Keratinocyte (primary cell): ENCODE measurements around the gene NAA80. TPM values are rescaled to one million over a fixed set of nuclear protein-coding genes. Genes with fewer than 3 reads are reported as not detected.

Experiments used
- DNase-seq: peaks from one replicate; pipeline ENCODE4 v3.0.0-alpha.2; 2011; ENCODE audit warnings: low read depth, missing footprints, low spot score
- FAIRE-seq: peaks from 2 replicates; lab custom pipeline; 2011; peaks lifted over from hg19 to GRCh38; lab: Jason Lieb, UNC
- H2AFZ ChIP-seq: 2 replicates; pipeline ENCODE4 v1.6.0; 2012; ENCODE audit warnings: low read length, control low read depth, inconsistent platforms; ENCODE audit not compliant: control insufficient read depth
- H3K27ac ChIP-seq: 2 replicates; pipeline ENCODE4 v1.5.1; 2011; ENCODE audit warnings: low read length; ENCODE audit not compliant: control insufficient read depth, insufficient read depth
- H3K27me3 ChIP-seq: 3 replicates; pipeline ENCODE4 v1.6.0; 2011; ENCODE audit warnings: low read length; ENCODE audit not compliant: control insufficient read depth, insufficient read depth; ENCODE audit errors: extremely low read depth
- H3K36me3 ChIP-seq, 2 experiments: 2 replicates in 1 of 2; 3 replicates in 1 of 2; pipeline ENCODE4 v1.5.1; 2011; ENCODE audit warnings: low read length in 2 of 2, mild to moderate bottlenecking in 1 of 2; ENCODE audit not compliant: control insufficient read depth in 2 of 2, insufficient read depth in 2 of 2; ENCODE audit errors: extremely low read depth in 1 of 2
- H3K4me1 ChIP-seq: 3 replicates; pipeline ENCODE4 v1.5.1; 2011; ENCODE audit warnings: low read length; ENCODE audit not compliant: control insufficient read depth, insufficient read depth; ENCODE audit errors: extremely low read depth
- H3K4me2 ChIP-seq: 3 replicates; pipeline ENCODE4 v1.6.0; 2011; ENCODE audit warnings: low read depth, low read length; ENCODE audit not compliant: control insufficient read depth, insufficient read depth; ENCODE audit errors: extremely low read depth
- H3K4me3 ChIP-seq, 3 experiments: fragments of 200-600 bp in 1 of 3; sonication (generic) in 1 of 3; 2 replicates in 2 of 3; 3 replicates in 1 of 3; pipeline ENCODE4 v1.5.1; 2011 to 2016; ENCODE audit warnings: low read length in 3 of 3, mild to moderate bottlenecking in 3 of 3, control low read depth in 2 of 3, inconsistent platforms in 1 of 3, low read depth in 1 of 3, mixed read lengths in 1 of 3, mixed run types in 1 of 3, moderate library complexity in 1 of 3; ENCODE audit not compliant: control insufficient read depth in 2 of 3, insufficient read depth in 2 of 3; ENCODE audit errors: extremely low read depth in 1 of 3
- H3K79me2 ChIP-seq: 2 replicates; pipeline ENCODE4 v1.6.0; 2012; ENCODE audit warnings: low read length; ENCODE audit not compliant: control insufficient read depth, insufficient read depth
- H3K9ac ChIP-seq: 3 replicates; pipeline ENCODE4 v1.6.0; 2011; ENCODE audit warnings: low read length; ENCODE audit not compliant: control insufficient read depth, insufficient read depth; ENCODE audit errors: extremely low read depth
- H3K9me1 ChIP-seq: 3 replicates; pipeline ENCODE4 v1.6.0; 2011; ENCODE audit warnings: low read length; ENCODE audit not compliant: control insufficient read depth, insufficient read depth; ENCODE audit errors: extremely low read depth
- H3K9me3 ChIP-seq: 2 replicates; pipeline ENCODE4 v1.5.1; 2012; ENCODE audit warnings: low read depth, low read length; ENCODE audit not compliant: control insufficient read depth
- H4K20me1 ChIP-seq: 3 replicates; pipeline ENCODE4 v1.6.0; 2011; ENCODE audit warnings: low read length; ENCODE audit not compliant: control insufficient read depth, insufficient read depth; ENCODE audit errors: extremely low read depth
- CTCF ChIP-seq, 3 experiments: IDR thresholded peaks in 1 of 3; conservative IDR thresholded peaks in 1 of 3; optimal IDR thresholded peaks in 1 of 3; 2 replicates in 2 of 3; 3 replicates in 1 of 3; pipeline versions ENCODE3 to v1.5.1; 2011; ENCODE audit warnings: low read length in 3 of 3, mild to moderate bottlenecking in 3 of 3, moderate library complexity in 2 of 3, control low read depth in 1 of 3, inconsistent platforms in 1 of 3; ENCODE audit not compliant: insufficient read depth in 2 of 3; ENCODE audit errors: extremely low read depth in 1 of 3
- EZH2 ChIP-seq: IDR thresholded peaks from one replicate; pipeline ENCODE4 v1.6.1; 2012; ENCODE audit warnings: inconsistent platforms, mild to moderate bottlenecking, low read length, moderate library complexity
- dilution Hi-C: fragments of 300-500 bp; cut with MboI; formaldehyde crosslinking; loops from one replicate; pipeline ENCODE4 v1.7.0; 2020; ENCODE audit warnings: low sequenced_read_pairs; ENCODE audit not compliant: extremely low pct_ligation_motif_present
- polyA plus RNA-seq, 5 experiments: library from polyadenylated mRNA; depleted of rRNA in 3 of 5; stranded (reverse) in 3 of 5; stranded (forward) in 1 of 5; unstranded in 1 of 5; fragments of >200 nt; gene quantifications; 1 replicate in 1 of 5; 2 replicates in 3 of 5; 3 replicates in 1 of 5; pipeline versions ENCODE4 v1.2.1 to v1.2.3, GENCODE V29; 2011 to 2012; ENCODE audit warnings: missing spikeins in 2 of 5, low read depth in 1 of 5, low replicate concordance in 1 of 5

Gene NAA80
- polyA plus RNA-seq, 1 donor (not counting 4 experiments of a cell fraction or from before 2014, with no cell fraction given) = 6.1 TPM

- no peak for FAIRE-seq
- H3K36me3 ChIP-seq = peaks cover 0 to 4% of the 10 kb centered on the region in 2 experiments
- H3K4me1 ChIP-seq = peaks cover 27% of the 10 kb centered on the region
- peaks cover 3% of the 10 kb centered on the region for H3K9me1 ChIP-seq
- H3K27me3 ChIP-seq = no peaks in the 10 kb centered on the region
- H3K79me2 ChIP-seq = peaks cover 5% of the 10 kb centered on the region
- no peak overlapping the region for H2AFZ ChIP-seq
- H3K9ac ChIP-seq = no peak overlapping the region
- dilution Hi-C loops = no loop called here
- no peaks in the 10 kb centered on the region for H3K9me3 ChIP-seq
- no peak overlapping the region for H3K4me2 ChIP-seq
- no peak for TF ChIP-seq CTCF (optimal IDR thresholded peaks at IDR 0.05 in 1 of 3, IDR thresholded peaks at IDR 0.05 in 1 of 3, conservative IDR thresholded peaks at IDR 0.05 in 1 of 3; ENCODE audit: extremely low read depth in 1 of 3, insufficient read depth in 2 of 3, low read length in 3 of 3)
- no peak for TF ChIP-seq EZH2
- no peaks in the 10 kb centered on the region for H4K20me1 ChIP-seq
- no peak overlapping the region for H3K27ac ChIP-seq
- no peak overlapping the region for H3K4me3 ChIP-seq
- no peak for DNase-seq
Measured at GRCh38 chr3:50297384-50297775, 1.8 kb downstream of the NAA80 start.

GRCh38 chr3:50296721-50297383, 2.4 kb downstream of the NAA80 start:
- peaks cover 3% of the 10 kb centered on the region for H3K9me1 ChIP-seq
- peaks cover 0 to 4% of the 10 kb centered on the region in 2 experiments for H3K36me3 ChIP-seq
- H2AFZ ChIP-seq = no peak overlapping the region
- H3K27me3 ChIP-seq = no peaks in the 10 kb centered on the region
- H3K27ac ChIP-seq = no peak overlapping the region
- no peaks in the 10 kb centered on the region for H3K9me3 ChIP-seq
- dilution Hi-C loops = no loop called here
- peaks cover 27% of the 10 kb centered on the region for H3K4me1 ChIP-seq
- DNase-seq = no peak
- no peak overlapping the region for H3K4me3 ChIP-seq
- TF ChIP-seq CTCF (optimal IDR thresholded peaks at IDR 0.05 in 1 of 3, IDR thresholded peaks at IDR 0.05 in 1 of 3, conservative IDR thresholded peaks at IDR 0.05 in 1 of 3; ENCODE audit: extremely low read depth in 1 of 3, insufficient read depth in 2 of 3, low read length in 3 of 3) = no peak
- no peak for TF ChIP-seq EZH2
- peaks cover 8% of the 10 kb centered on the region for H3K79me2 ChIP-seq
- no peak overlapping the region for H3K4me2 ChIP-seq
- no peaks in the 10 kb centered on the region for H4K20me1 ChIP-seq
- FAIRE-seq = no peak
- no peak overlapping the region for H3K9ac ChIP-seq
